Karpas-422 (cell line): Measurements from ENCODE around the gene GLRA1. TPM values are rescaled to one million over a fixed set of nuclear protein-coding genes. Genes with fewer than 3 reads are reported as not detected.
"Not testable (repeated sequence)": the region's sequence is repeated elsewhere in the genome, so short reads cannot be mapped to it uniquely, and the experiment has no call there.

Experiments
- DNase-seq: peaks from one replicate; pipeline ENCODE4 v3.0.0-alpha.2; 2015
- H2AFZ ChIP-seq: fragments of 200-600 bp; sonication (generic); 2 replicates; pipeline ENCODE4 v1.6.1; 2014; ENCODE audit warnings: antibody characterized with exemption, low read length, mixed read lengths
- H3K27ac ChIP-seq: fragments of 200-600 bp; sonication (generic); 2 replicates; pipeline ENCODE4 v1.5.1; 2014; ENCODE audit warnings: mild to moderate bottlenecking, low read length, moderate library complexity
- H3K27me3 ChIP-seq: fragments of 200-600 bp; sonication (generic); 2 replicates; pipeline ENCODE4 v1.6.1; 2014; ENCODE audit warnings: low read length, mixed read lengths
- H3K36me3 ChIP-seq: fragments of 200-600 bp; sonication (generic); 2 replicates; pipeline ENCODE4 v1.6.1; 2014; ENCODE audit warnings: low read length, mixed read lengths; ENCODE audit not compliant: insufficient read depth
- H3K4me1 ChIP-seq: fragments of 200-600 bp; sonication (generic); 2 replicates; pipeline ENCODE4 v1.6.1; 2014; ENCODE audit warnings: mild to moderate bottlenecking, low read length, mixed read lengths
- H3K4me2 ChIP-seq: fragments of 200-600 bp; sonication (generic); 2 replicates; pipeline ENCODE4 v1.6.1; 2014; ENCODE audit warnings: low read length, low read depth, mild to moderate bottlenecking; ENCODE audit not compliant: poor library complexity, severe bottlenecking
- H3K4me3 ChIP-seq: fragments of 200-600 bp; sonication (generic); 2 replicates; pipeline ENCODE4 v1.5.1; 2014; ENCODE audit warnings: mild to moderate bottlenecking, antibody characterized with exemption, low read length, mixed read lengths
- H3K79me2 ChIP-seq: fragments of 200-600 bp; sonication (generic); 2 replicates; pipeline ENCODE4 v1.6.1; 2014; ENCODE audit warnings: mild to moderate bottlenecking, low read length, mixed read lengths
- H3K9ac ChIP-seq: fragments of 200-600 bp; sonication (generic); 2 replicates; pipeline ENCODE4 v1.6.0; 2014; ENCODE audit warnings: low read length
- H3K9me2 ChIP-seq: fragments of 200-600 bp; sonication (generic), shearing (Covaris generic); replicated peaks from 2 replicates; pipeline ENCODE4 v1.6.0; 2014; ENCODE audit warnings: mild to moderate bottlenecking, low read length, moderate library complexity; ENCODE audit not compliant: insufficient read depth
- H3K9me3 ChIP-seq: fragments of 300-700, 200-600 bp; sonication (generic); 2 replicates; pipeline ENCODE4 v1.6.1; 2014; ENCODE audit warnings: low read length, mixed read lengths
- H4K20me1 ChIP-seq: fragments of 200-600 bp; sonication (generic); 2 replicates; pipeline ENCODE4 v1.6.1; 2014; ENCODE audit warnings: mild to moderate bottlenecking, antibody characterized with exemption, low read length, low read depth; ENCODE audit not compliant: insufficient read depth
- total RNA-seq: library from RNA; depleted of rRNA; stranded (reverse); fragments of >200 nt; shearing (Covaris generic); gene quantifications from 2 replicates; pipeline ENCODE4 v1.2.3, GENCODE V29; 2014; ENCODE audit warnings: low replicate concordance

Gene GLRA1
- total RNA-seq, 1 experiment from 2014 or later: not detected

DNA sequence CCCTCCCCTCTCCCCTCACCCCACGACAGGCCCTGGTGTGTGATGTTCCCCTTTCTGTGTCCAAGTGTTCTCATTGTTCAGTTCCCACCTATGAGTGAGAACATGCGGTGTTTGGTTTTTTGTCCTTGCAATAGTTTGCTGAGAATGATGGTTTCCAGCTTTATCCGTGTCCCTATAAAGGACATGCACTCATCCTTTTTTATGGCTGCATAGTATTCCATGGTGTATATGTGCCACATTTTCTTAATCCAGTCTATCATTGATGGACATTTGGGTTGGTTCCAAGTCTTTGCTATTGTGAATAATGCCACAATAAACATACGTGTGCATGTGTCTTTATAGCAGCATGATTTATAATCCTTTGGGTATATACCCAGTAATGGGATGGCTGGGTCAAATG lies 63.8 kb downstream of the GLRA1 start:
- not testable (repeated sequence) for DNase-seq, H3K9me2 ChIP-seq, H4K20me1 ChIP-seq, H3K79me2 ChIP-seq, H3K36me3 ChIP-seq, H3K4me2 ChIP-seq, H3K27me3 ChIP-seq, H3K27ac ChIP-seq, H3K9ac ChIP-seq, H3K9me3 ChIP-seq, H2AFZ ChIP-seq, H3K4me3 ChIP-seq, H3K4me1 ChIP-seq

GRCh38 chr5:151856861-151857260 lies 67.8 kb downstream of the GLRA1 start:
- DNase-seq: no peak
- Histone ChIP-seq H3K27ac (no peak overlapping the region), H3K36me3 (no peaks in the 10 kb centered on the region), H3K79me2 (no peaks in the 10 kb centered on the region), H3K4me3 (no peak overlapping the region), H3K4me1 (no peaks in the 10 kb centered on the region), H2AFZ (no peak overlapping the region), H3K9me3 (no peaks in the 10 kb centered on the region), H3K27me3 (no peaks in the 10 kb centered on the region), H3K4me2 (no peak overlapping the region), H3K9me2 (no peaks in the 10 kb centered on the region), H3K9ac (no peak overlapping the region), H4K20me1 (no peaks in the 10 kb centered on the region)

GRCh38 chr5:151855701-151856100 lies 69.0 kb downstream of the GLRA1 start:
- no peak overlapping the region for H2AFZ ChIP-seq
- H3K9me3 ChIP-seq: no peaks in the 10 kb centered on the region
- no peak overlapping the region for H3K9ac ChIP-seq
- no peaks in the 10 kb centered on the region for H4K20me1 ChIP-seq
- no peaks in the 10 kb centered on the region for H3K36me3 ChIP-seq
- no peak overlapping the region for H3K27ac ChIP-seq
- no peak overlapping the region for H3K4me3 ChIP-seq
- no peaks in the 10 kb centered on the region for H3K4me1 ChIP-seq
- no peaks in the 10 kb centered on the region for H3K27me3 ChIP-seq
- no peak overlapping the region for H3K4me2 ChIP-seq
- H3K9me2 ChIP-seq: no peaks in the 10 kb centered on the region
- DNase-seq: no peak
- no peaks in the 10 kb centered on the region for H3K79me2 ChIP-seq

DNA sequence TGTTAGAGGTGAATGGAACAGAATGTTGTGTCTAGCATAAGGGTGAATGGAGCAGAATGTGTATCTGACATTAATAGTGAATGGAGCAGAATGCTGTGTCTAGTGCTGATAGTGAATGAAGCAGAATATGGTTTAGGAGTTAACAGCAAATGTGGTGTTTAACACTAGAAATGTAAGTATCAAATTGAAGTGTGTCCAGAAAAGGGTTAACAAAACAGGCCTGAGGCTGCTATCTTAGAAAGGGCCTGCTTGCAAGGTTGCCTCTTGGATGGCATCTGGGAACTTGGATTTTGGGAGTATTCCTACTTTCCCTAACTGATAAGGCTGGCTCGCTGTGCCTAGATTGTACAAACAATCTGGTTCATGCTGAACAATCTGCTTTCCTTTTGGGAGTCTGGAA lies 76.8 kb downstream of the GLRA1 start:
- Histone ChIP-seq H3K9ac (no peak overlapping the region), H3K27me3 (no peaks in the 10 kb centered on the region), H3K4me1 (no peaks in the 10 kb centered on the region), H3K9me2 (no peaks in the 10 kb centered on the region), H2AFZ (no peak overlapping the region), H3K27ac (no peak overlapping the region), H3K9me3 (no peaks in the 10 kb centered on the region), H3K79me2 (no peaks in the 10 kb centered on the region), H3K4me2 (no peak overlapping the region), H3K36me3 (no peaks in the 10 kb centered on the region), H4K20me1 (no peaks in the 10 kb centered on the region), H3K4me3 (no peak overlapping the region)
- no peak for DNase-seq

DNA sequence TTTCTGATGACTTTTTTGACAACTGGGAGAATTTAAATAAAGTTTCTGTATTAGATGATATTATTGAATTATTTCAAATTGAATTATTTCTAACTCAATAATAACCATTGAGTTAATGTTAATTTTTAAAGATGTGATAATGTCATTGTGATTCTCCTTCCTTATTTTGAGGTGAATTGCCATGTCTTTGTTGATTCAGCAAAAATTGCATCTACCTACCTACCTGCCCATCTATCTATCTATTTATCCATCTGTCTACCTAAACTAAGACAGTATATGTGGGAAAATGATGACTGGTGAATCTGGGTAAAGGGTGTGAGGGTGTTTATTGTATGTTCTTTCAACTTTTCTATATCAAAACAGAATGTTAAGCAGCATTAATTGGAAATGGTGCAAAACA lies 77.9 kb downstream of the GLRA1 start:
- Histone ChIP-seq H3K36me3 (no peaks in the 10 kb centered on the region), H3K9ac (no peak overlapping the region), H3K4me3 (no peak overlapping the region), H3K27ac (no peak overlapping the region), H2AFZ (no peak overlapping the region), H3K4me2 (no peak overlapping the region), H3K9me2 (no peaks in the 10 kb centered on the region), H3K4me1 (no peaks in the 10 kb centered on the region), H3K79me2 (no peaks in the 10 kb centered on the region), H3K9me3 (no peaks in the 10 kb centered on the region), H3K27me3 (no peaks in the 10 kb centered on the region), H4K20me1 (no peaks in the 10 kb centered on the region)
- DNase-seq: no peak

GRCh38 chr5:151832843-151833242 lies 91.8 kb downstream of the GLRA1 start:
- not testable (repeated sequence) for H3K79me2 ChIP-seq, H3K9me2 ChIP-seq, H3K9ac ChIP-seq, DNase-seq, H3K27ac ChIP-seq, H3K4me1 ChIP-seq, H3K4me3 ChIP-seq, H2AFZ ChIP-seq, H3K4me2 ChIP-seq, H3K27me3 ChIP-seq, H4K20me1 ChIP-seq
- Histone ChIP-seq H3K9me3 (peaks cover 15% of the 10 kb centered on the region), H3K36me3 (peaks cover 17% of the 10 kb centered on the region)

DNA sequence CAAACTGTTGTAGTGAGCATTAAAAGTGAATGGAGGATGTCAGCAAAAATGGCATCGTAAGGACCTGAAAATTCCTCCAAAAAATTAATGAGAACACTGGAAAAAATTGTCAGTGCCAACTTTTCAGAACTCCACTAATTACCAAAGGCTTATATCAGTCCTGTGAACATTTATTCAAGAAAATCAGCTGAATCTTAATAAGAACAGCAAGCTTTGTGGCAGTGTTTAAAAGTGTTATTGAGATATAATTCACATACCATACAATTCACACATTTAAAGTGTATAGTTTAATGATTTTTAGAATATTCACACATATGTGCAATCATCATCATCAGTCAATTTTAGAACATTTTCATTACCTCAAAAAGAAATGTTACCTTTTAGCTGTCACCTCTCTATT lies 95.3 kb downstream of the GLRA1 start:
- Histone ChIP-seq H3K4me3 (no peak overlapping the region), H3K4me2 (no peak overlapping the region), H3K27me3 (no peaks in the 10 kb centered on the region), H3K9ac (no peak overlapping the region), H3K27ac (no peak overlapping the region), H3K9me3 (peaks cover 15% of the 10 kb centered on the region), H3K4me1 (no peaks in the 10 kb centered on the region), H4K20me1 (no peaks in the 10 kb centered on the region), H3K36me3 (peaks cover 48% of the 10 kb centered on the region), H2AFZ (no peak overlapping the region), H3K9me2 (no peaks in the 10 kb centered on the region), H3K79me2 (no peaks in the 10 kb centered on the region)
- no peak for DNase-seq

- no peaks in the 10 kb centered on the region for H3K79me2 ChIP-seq
- no peaks in the 10 kb centered on the region for H3K27me3 ChIP-seq
- peaks cover 49% of the 10 kb centered on the region for H3K36me3 ChIP-seq
- no peak overlapping the region for H3K27ac ChIP-seq
- no peak overlapping the region for H3K4me2 ChIP-seq
- H3K9me2 ChIP-seq: no peaks in the 10 kb centered on the region
- H3K4me1 ChIP-seq: no peaks in the 10 kb centered on the region
- DNase-seq: peak; percentile 56
- peaks cover 5% of the 10 kb centered on the region; the same call in 1 of the 2 replicates for H3K9me3 ChIP-seq
- H3K4me3 ChIP-seq: no peak overlapping the region
- H3K9ac ChIP-seq: no peak overlapping the region
- no peak overlapping the region for H2AFZ ChIP-seq
- no peaks in the 10 kb centered on the region for H4K20me1 ChIP-seq
These were observed 99.2 kb downstream of the GLRA1 start for GRCh38 chr5:151825445-151825844.

DNA sequence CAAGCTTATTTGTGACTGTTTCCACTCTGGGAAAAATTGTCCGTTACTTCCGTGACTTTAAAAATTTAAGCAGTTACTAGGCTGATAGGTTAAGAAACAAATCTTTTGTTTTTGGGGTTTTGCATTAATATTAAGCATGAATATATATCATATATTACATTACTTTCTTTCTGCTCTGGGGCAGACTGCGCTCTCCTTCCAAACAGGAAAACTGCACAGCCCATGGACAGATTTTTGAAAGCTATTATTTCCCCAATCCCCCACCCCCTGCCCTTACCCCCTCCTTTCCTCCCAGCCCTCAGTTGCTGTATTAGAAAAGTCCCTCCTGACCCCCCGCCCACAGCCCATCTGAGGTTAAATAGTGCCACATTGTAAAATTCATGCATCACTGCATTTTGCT lies 102.5 kb downstream of the GLRA1 start:
- Histone ChIP-seq H3K9ac (no peak overlapping the region), H3K4me3 (no peak overlapping the region), H3K36me3 (peaks cover 31% of the 10 kb centered on the region), H3K27ac (no peak overlapping the region), H3K9me2 (no peaks in the 10 kb centered on the region), H3K4me2 (no peak overlapping the region), H2AFZ (no peak overlapping the region), H3K9me3 (no peaks in the 10 kb centered on the region), H3K27me3 (no peaks in the 10 kb centered on the region), H3K79me2 (no peaks in the 10 kb centered on the region), H3K4me1 (no peaks in the 10 kb centered on the region), H4K20me1 (no peaks in the 10 kb centered on the region)
- DNase-seq: no peak
